ENCODE measurements around the gene ATF5.

ATF5 gene

GRCh38 chr19:49981603-49982593 lies 52.9 kb downstream of the ATF5 start:
- no peaks in the 10 kb centered on the region for H3K27me3 ChIP-seq (ENCODE audit: control insufficient read depth, insufficient read depth, low read length)
- peaks cover 7% of the 10 kb centered on the region for H3K4me1 ChIP-seq (ENCODE audit: control insufficient read depth, insufficient read depth, low read length)
- no peak overlapping the region for H3K27ac ChIP-seq (ENCODE audit: low read depth, low read length)
- no peak overlapping the region for H3K4me3 ChIP-seq (ENCODE audit: low read length)
- H3K9ac ChIP-seq (ENCODE audit: low read length): no peak overlapping the region
- H3K36me3 ChIP-seq (ENCODE audit: control insufficient read depth, insufficient read depth, low read length): peaks cover 14% of the 10 kb centered on the region
